ENCODE data around the gene PPIL6. TPM values are rescaled to one million over a fixed set of nuclear protein-coding genes. Genes with fewer than 3 reads are reported as not detected.
A peak's percentile ranks its signal among the peaks of the same experiment; 100 is the strongest.

PPIL6 gene
- total and polyA plus RNA-seq, 5 donors: 2.2 to 6.8 (median 3.7) TPM

- no peaks in the 10 kb centered on the region for H3K4me1 ChIP-seq (ENCODE audit: control insufficient read depth, insufficient read depth, low read length)
- WGBS: 97% methylated on average over 6 of the region's 6 CpGs
- H3K27me3 ChIP-seq (ENCODE audit: control insufficient read depth, insufficient read depth): no peaks in the 10 kb centered on the region
- ATAC-seq (no peak), DNase-seq (no peak)
- no peaks in the 10 kb centered on the region for H3K9me3 ChIP-seq (ENCODE audit: control insufficient read depth, low read length)
- intact Hi-C loops (cut with DNase I): no loop called here
- H3K27ac ChIP-seq (ENCODE audit: low read length): no peak overlapping the region
- no peak overlapping the region for H3K4me3 ChIP-seq (ENCODE audit: low read length)
These were observed 97.5 kb downstream of the PPIL6 start for GRCh38 chr6:109342911-109343310.

GRCh38 chr6:109342506-109342905 is 97.9 kb downstream of the PPIL6 start:
- Histone ChIP-seq H3K27ac (ENCODE audit: low read length) (no peak overlapping the region), H3K9me3 (ENCODE audit: control insufficient read depth, low read length) (no peaks in the 10 kb centered on the region), H3K27me3 (ENCODE audit: control insufficient read depth, insufficient read depth) (no peaks in the 10 kb centered on the region), H3K4me3 (ENCODE audit: low read length) (no peak overlapping the region), H3K4me1 (ENCODE audit: control insufficient read depth, insufficient read depth, low read length) (no peaks in the 10 kb centered on the region)
- no peak for DNase-seq
- WGBS: 78% methylated on average over 5 of the region's 5 CpGs
- intact Hi-C loops (cut with DNase I): no loop called here
- ATAC-seq: peak in 1 of 2 donors; percentile 25

- 73% methylated on average over 4 of the region's 4 CpGs for WGBS
- H3K4me1 ChIP-seq (ENCODE audit: control insufficient read depth, insufficient read depth, low read length): no peaks in the 10 kb centered on the region
- H3K27ac ChIP-seq (ENCODE audit: low read length): no peak overlapping the region
- H3K9me3 ChIP-seq (ENCODE audit: control insufficient read depth, low read length): no peaks in the 10 kb centered on the region
- no peak overlapping the region for H3K4me3 ChIP-seq (ENCODE audit: low read length)
- ATAC-seq (no peak), DNase-seq (no peak)
- no peaks in the 10 kb centered on the region for H3K27me3 ChIP-seq (ENCODE audit: control insufficient read depth, insufficient read depth)
- intact Hi-C loops (cut with DNase I): no loop called here
These were observed 99.6 kb downstream of the PPIL6 start for GRCh38 chr6:109340811-109341210.

Other genes starting within 250 kb of the PPIL6 start
- 100 to 1,000 TPM; 128 to 141 (median 135) TPM for gene CD164, start 58.2 kb downstream of the PPIL6 start, total RNA-seq
- gene CD164, start 58.2 kb downstream of the PPIL6 start, polyA plus RNA-seq: 105 TPM
- gene SMPD2, start 96 bp upstream of the PPIL6 start, total RNA-seq: 1 to 10 TPM; 4.6 to 6.7 (median 5.7) TPM
- gene SMPD2, start 96 bp upstream of the PPIL6 start, polyA plus RNA-seq: 5.7 TPM
- gene MICAL1, start 15.1 kb upstream of the PPIL6 start, total RNA-seq: 1 to 10 TPM; 4.8 to 9.2 (median 7.2) TPM
- gene MICAL1, start 15.1 kb upstream of the PPIL6 start, polyA plus RNA-seq: 8.7 TPM
- gene ZBTB24, start 42.6 kb upstream of the PPIL6 start, total RNA-seq: 1 to 10 TPM; 3.3 to 4.2 (median 3.5) TPM
- 2.2 TPM for gene ZBTB24, start 42.6 kb upstream of the PPIL6 start, polyA plus RNA-seq